Chondrocyte (in vitro differentiated cells): ENCODE data around the gene ST6GALNAC1. TPM values are rescaled to one million over a fixed set of nuclear protein-coding genes. Genes with fewer than 3 reads are reported as not detected.
"Not testable (repeated sequence)": the region's sequence is repeated elsewhere in the genome, so short reads cannot be mapped to it uniquely, and the experiment has no call there.

Experiments used
- DNase-seq: peaks from one replicate; pipeline ENCODE4 v3.0.0; 2021; ENCODE audit warnings: mixed read lengths, low spot score
- H3K27ac Mint-ChIP-seq: one replicate; pipeline ENCODE4 v1.8.0; 2021; ENCODE audit warnings: mild to moderate bottlenecking, moderate library complexity, mixed read lengths; ENCODE audit not compliant: unreplicated experiment
- H3K27me3 Mint-ChIP-seq: 2 replicates; pipeline ENCODE4 v1.8.0; 2021; ENCODE audit warnings: low read depth, mixed read lengths
- H3K36me3 Mint-ChIP-seq: 2 replicates; pipeline ENCODE4 v1.8.0; 2021; ENCODE audit warnings: low read depth, mixed read lengths
- H3K4me1 Mint-ChIP-seq: 2 replicates; pipeline ENCODE4 v1.8.0; 2021; ENCODE audit warnings: low read depth, mild to moderate bottlenecking, mixed read lengths
- H3K4me3 Mint-ChIP-seq: one replicate; pipeline ENCODE4 v1.8.0; 2021; ENCODE audit warnings: mild to moderate bottlenecking, moderate library complexity, mixed read lengths; ENCODE audit not compliant: unreplicated experiment
- H3K9me3 Mint-ChIP-seq: 2 replicates; pipeline ENCODE4 v1.8.0; 2021; ENCODE audit warnings: low read depth, mixed read lengths
- CTCF ChIP-seq: fragments of 200-600 bp; sonication (generic); IDR thresholded peaks from 2 replicates; pipeline ENCODE4 v1.5.0; 2021; ENCODE audit warnings: antibody characterized with exemption, mild to moderate bottlenecking, moderate library complexity
- total RNA-seq: library from RNA; stranded (reverse); gene quantifications from 3 replicates; pipeline ENCODE4 v1.2.1, GENCODE V29; 2021

The ST6GALNAC1 gene
- total RNA-seq, 1 donor from 2014 or later, result not detected

- Mint-ChIP-seq H3K4me1 (no peaks in the 10 kb centered on the region), H3K27me3 (peaks cover 3% of the 10 kb centered on the region), H3K9me3 (no peaks in the 10 kb centered on the region), H3K27ac (no peak overlapping the region), H3K4me3 (no peak overlapping the region), H3K36me3 (peaks cover 1% of the 10 kb centered on the region)
- TF ChIP-seq CTCF, result no peak
- no peak for DNase-seq
These were observed 28.5 kb downstream of the ST6GALNAC1 start for GRCh38 chr17:76614912-76615617.

GRCh38 chr17:76614064-76614759, 29.3 kb downstream of the ST6GALNAC1 start:
- H3K27me3 Mint-ChIP-seq, H3K36me3 Mint-ChIP-seq, H3K27ac Mint-ChIP-seq, DNase-seq, H3K9me3 Mint-ChIP-seq, H3K4me3 Mint-ChIP-seq, H3K4me1 Mint-ChIP-seq: not testable (repeated sequence)

GRCh38 chr17:76612977-76613851, 30.3 kb downstream of the ST6GALNAC1 start:
- no peaks in the 10 kb centered on the region for H3K27me3 Mint-ChIP-seq
- H3K27ac Mint-ChIP-seq, result no peak overlapping the region
- DNase-seq, result no peak
- H3K4me3 Mint-ChIP-seq, result no peak overlapping the region
- H3K4me1 Mint-ChIP-seq, result no peaks in the 10 kb centered on the region
- peaks cover 1% of the 10 kb centered on the region for H3K36me3 Mint-ChIP-seq
- no peak for TF ChIP-seq CTCF
- H3K9me3 Mint-ChIP-seq, result no peaks in the 10 kb centered on the region

- H3K9me3 Mint-ChIP-seq, result no peaks in the 10 kb centered on the region
- no peak for DNase-seq
- H3K36me3 Mint-ChIP-seq, result no peaks in the 10 kb centered on the region
- no peak for TF ChIP-seq CTCF
- no peaks in the 10 kb centered on the region for H3K4me1 Mint-ChIP-seq
- H3K27ac Mint-ChIP-seq, result no peak overlapping the region
- H3K4me3 Mint-ChIP-seq, result no peak overlapping the region
- no peaks in the 10 kb centered on the region for H3K27me3 Mint-ChIP-seq
These were observed 31.1 kb downstream of the ST6GALNAC1 start for GRCh38 chr17:76612465-76612864.

GRCh38 chr17:76611758-76612157, 31.8 kb downstream of the ST6GALNAC1 start:
- no peak for DNase-seq
- TF ChIP-seq CTCF, result no peak
- H3K27ac Mint-ChIP-seq, result no peak overlapping the region
- H3K36me3 Mint-ChIP-seq, result no peaks in the 10 kb centered on the region
- H3K9me3 Mint-ChIP-seq, result no peaks in the 10 kb centered on the region
- H3K4me3 Mint-ChIP-seq, result no peak overlapping the region
- H3K4me1 Mint-ChIP-seq, result no peaks in the 10 kb centered on the region
- no peaks in the 10 kb centered on the region for H3K27me3 Mint-ChIP-seq

GRCh38 chr17:76611080-76611749, 32.3 kb downstream of the ST6GALNAC1 start:
- H3K9me3 Mint-ChIP-seq, H3K27ac Mint-ChIP-seq, H3K36me3 Mint-ChIP-seq, H3K4me1 Mint-ChIP-seq, H3K4me3 Mint-ChIP-seq, DNase-seq, H3K27me3 Mint-ChIP-seq: not testable (repeated sequence)

- H3K4me1 Mint-ChIP-seq, H3K27ac Mint-ChIP-seq, H3K4me3 Mint-ChIP-seq, DNase-seq, H3K9me3 Mint-ChIP-seq, H3K36me3 Mint-ChIP-seq, H3K27me3 Mint-ChIP-seq: not testable (repeated sequence)
These were observed 36.9 kb downstream of the ST6GALNAC1 start for GRCh38 chr17:76606685-76607084.
